SK-N-SH treated with all-trans-retinoic acid at 6 μM for 48 hours (cell line): ENCODE results near the gene ABCA3.

Experiments
- ATAC-seq: fragments of 200-7000 bp; cut with Tn5 transposase; 3 replicates; pipeline ENCODE4 v1.9.1; 2020; ENCODE audit warnings: mild to moderate bottlenecking, moderate library complexity
- ARNTL ChIP-seq: fragments of 450-650 bp; formaldehyde crosslinking; IDR thresholded peaks from 2 replicates; pipeline ENCODE4 v1.5.0; 2020; ENCODE audit warnings: low read depth, mild to moderate bottlenecking, moderate library complexity, borderline replicate concordance
- BACH2 ChIP-seq: fragments of 250-450 bp; sonication (Bioruptor Pico); IDR thresholded peaks from 2 replicates; pipeline ENCODE4 v1.9.0; 2021; ENCODE audit warnings: mild to moderate bottlenecking, borderline replicate concordance
- CSDC2 ChIP-seq: fragments of 250-450 bp; sonication (Bioruptor Pico); IDR thresholded peaks from 2 replicates; pipeline ENCODE4 v1.5.0; 2020; ENCODE audit warnings: mild to moderate bottlenecking, moderate library complexity
- ESRRG ChIP-seq: fragments of 250-450 bp; sonication (Bioruptor Pico); IDR thresholded peaks from 2 replicates; pipeline ENCODE4 v1.6.1; 2021; ENCODE audit warnings: mild to moderate bottlenecking
- GLIS3 ChIP-seq: fragments of 250-450 bp; sonication (Bioruptor Pico); IDR thresholded peaks from 2 replicates; pipeline ENCODE4 v1.5.0; 2020; ENCODE audit warnings: mild to moderate bottlenecking, moderate library complexity
- ISL1 ChIP-seq: fragments of 250-450 bp; sonication (Bioruptor Pico); IDR thresholded peaks from 2 replicates; pipeline ENCODE4 v2.1.2; 2022; ENCODE audit warnings: mild to moderate bottlenecking, moderate library complexity
- OSR1 ChIP-seq: fragments of 250-450 bp; sonication (Bioruptor Pico); IDR thresholded peaks from 2 replicates; pipeline ENCODE4 v1.8.0; 2022; ENCODE audit warnings: moderate library complexity, mild to moderate bottlenecking, inconsistent platforms
- PPARA ChIP-seq: fragments of 250-450 bp; sonication (Bioruptor Pico); IDR thresholded peaks from 2 replicates; pipeline ENCODE4 v1.5.0; 2020; ENCODE audit warnings: mild to moderate bottlenecking, borderline replicate concordance
- RARB ChIP-seq: fragments of 250-450 bp; sonication (Bioruptor Pico); IDR thresholded peaks from 2 replicates; pipeline ENCODE4 v1.8.0; 2021; ENCODE audit warnings: mild to moderate bottlenecking, moderate library complexity
- SNAI2 ChIP-seq: fragments of 250-450 bp; sonication (Bioruptor Pico); IDR thresholded peaks from 2 replicates; pipeline ENCODE4 v1.5.0; 2020; ENCODE audit warnings: mild to moderate bottlenecking, moderate library complexity
- TOX ChIP-seq: fragments of 250-450 bp; sonication (Bioruptor Pico); IDR thresholded peaks from 2 replicates; pipeline ENCODE4 v1.8.0; 2021; ENCODE audit warnings: mild to moderate bottlenecking, moderate library complexity, borderline replicate concordance
- ZFP3 ChIP-seq: fragments of 250-450 bp; sonication (Bioruptor Pico); IDR thresholded peaks from 2 replicates; pipeline ENCODE4 v1.5.0; 2020; ENCODE audit warnings: mild to moderate bottlenecking, moderate library complexity
- ZFP30 ChIP-seq: fragments of 450-650 bp; formaldehyde crosslinking; IDR thresholded peaks from 2 replicates; pipeline ENCODE4 v1.5.0; 2022; ENCODE audit warnings: mild to moderate bottlenecking, moderate library complexity
- ZNF565 ChIP-seq: fragments of 450-650 bp; formaldehyde crosslinking; conservative IDR thresholded peaks from 2 replicates; pipeline ENCODE4 v1.5.0; 2020; ENCODE audit warnings: low read depth, mild to moderate bottlenecking, moderate library complexity
- ZNF70 ChIP-seq: fragments of 450-650 bp; formaldehyde crosslinking; IDR thresholded peaks from 2 replicates; pipeline ENCODE4 v1.5.0; 2020; ENCODE audit warnings: mild to moderate bottlenecking, moderate library complexity
- ZNF8 ChIP-seq: fragments of 450-650 bp; formaldehyde crosslinking; IDR thresholded peaks from 2 replicates; pipeline ENCODE4 v1.5.0; 2020; ENCODE audit warnings: mild to moderate bottlenecking, moderate library complexity
- TF ChIP-seq, protein P1 (sequence below): fragments of 250-450 bp; sonication (Bioruptor Pico); IDR thresholded peaks from 2 replicates; pipeline ENCODE4 v1.5.1; 2020; ENCODE audit warnings: low read depth, mild to moderate bottlenecking, moderate library complexity
- TF ChIP-seq, protein P2 (sequence below): fragments of 250-450 bp; sonication (Bioruptor Pico); IDR thresholded peaks from 2 replicates; pipeline ENCODE4 v1.8.0; 2021; ENCODE audit warnings: low read depth, mild to moderate bottlenecking, moderate library complexity, borderline replicate concordance
- TF ChIP-seq, protein P3 (sequence below): fragments of 250-450 bp; sonication (Bioruptor Pico); IDR thresholded peaks from 2 replicates; pipeline ENCODE4 v1.8.0; 2020; ENCODE audit warnings: mild to moderate bottlenecking, moderate library complexity, borderline replicate concordance
- TF ChIP-seq, protein P4 (sequence below): fragments of 250-450 bp; sonication (Bioruptor Pico); IDR thresholded peaks from 2 replicates; pipeline ENCODE4 v1.5.1; 2021; ENCODE audit warnings: mild to moderate bottlenecking, moderate library complexity

Gene ABCA3

DNA sequence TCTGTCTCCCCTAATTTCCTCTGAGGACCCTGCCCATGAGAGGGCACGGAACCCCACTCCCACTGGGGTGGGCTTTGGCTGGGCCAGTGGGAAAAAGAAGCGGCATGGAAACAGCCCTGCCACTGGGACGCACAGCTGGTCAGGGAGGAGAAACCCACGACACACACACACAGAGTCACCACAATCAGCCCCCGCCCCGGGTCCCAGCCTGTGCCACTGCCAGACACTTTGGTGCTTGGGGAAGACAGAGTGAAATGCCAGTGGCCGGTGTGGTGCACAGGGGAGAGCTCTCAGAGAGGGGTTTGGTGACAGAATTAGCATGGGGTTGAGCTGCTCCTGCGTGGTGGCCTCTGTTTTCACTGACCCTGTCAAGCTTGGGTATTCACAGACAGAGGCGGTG is 41.9 kb downstream of the ABCA3 start:
- no peak for ATAC-seq
- TF ChIP-seq ZNF70 (no peak), ARNTL (CRISPR knock-in tag) (no peak), ISL1 (no peak), TOX (CRISPR knock-in tag) (no peak), ZFP30 (no peak), SNAI2 (CRISPR knock-in tag) (no peak), ESRRG (CRISPR knock-in tag) (no peak), RARB (CRISPR knock-in tag) (no peak), BACH2 (no peak), ZNF8 (CRISPR knock-in tag) (no peak)
- TF ChIP-seq, protein P1, sequence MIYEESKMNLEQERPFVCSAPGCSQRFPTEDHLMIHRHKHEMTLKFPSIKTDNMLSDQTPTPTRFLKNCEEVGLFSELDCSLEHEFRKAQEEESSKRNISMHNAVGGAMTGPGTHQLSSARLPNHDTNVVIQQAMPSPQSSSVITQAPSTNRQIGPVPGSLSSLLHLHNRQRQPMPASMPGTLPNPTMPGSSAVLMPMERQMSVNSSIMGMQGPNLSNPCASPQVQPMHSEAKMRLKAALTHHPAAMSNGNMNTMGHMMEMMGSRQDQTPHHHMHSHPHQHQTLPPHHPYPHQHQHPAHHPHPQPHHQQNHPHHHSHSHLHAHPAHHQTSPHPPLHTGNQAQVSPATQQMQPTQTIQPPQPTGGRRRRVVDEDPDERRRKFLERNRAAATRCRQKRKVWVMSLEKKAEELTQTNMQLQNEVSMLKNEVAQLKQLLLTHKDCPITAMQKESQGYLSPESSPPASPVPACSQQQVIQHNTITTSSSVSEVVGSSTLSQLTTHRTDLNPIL (CRISPR knock-in tag), result no peak
- TF ChIP-seq, protein P2, sequence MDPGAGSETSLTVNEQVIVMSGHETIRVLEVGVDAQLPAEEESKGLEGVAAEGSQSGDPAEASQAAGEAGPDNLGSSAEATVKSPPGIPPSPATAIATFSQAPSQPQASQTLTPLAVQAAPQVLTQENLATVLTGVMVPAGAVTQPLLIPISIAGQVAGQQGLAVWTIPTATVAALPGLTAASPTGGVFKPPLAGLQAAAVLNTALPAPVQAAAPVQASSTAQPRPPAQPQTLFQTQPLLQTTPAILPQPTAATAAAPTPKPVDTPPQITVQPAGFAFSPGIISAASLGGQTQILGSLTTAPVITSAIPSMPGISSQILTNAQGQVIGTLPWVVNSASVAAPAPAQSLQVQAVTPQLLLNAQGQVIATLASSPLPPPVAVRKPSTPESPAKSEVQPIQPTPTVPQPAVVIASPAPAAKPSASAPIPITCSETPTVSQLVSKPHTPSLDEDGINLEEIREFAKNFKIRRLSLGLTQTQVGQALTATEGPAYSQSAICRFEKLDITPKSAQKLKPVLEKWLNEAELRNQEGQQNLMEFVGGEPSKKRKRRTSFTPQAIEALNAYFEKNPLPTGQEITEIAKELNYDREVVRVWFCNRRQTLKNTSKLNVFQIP, result no peak
- TF ChIP-seq, protein P3, sequence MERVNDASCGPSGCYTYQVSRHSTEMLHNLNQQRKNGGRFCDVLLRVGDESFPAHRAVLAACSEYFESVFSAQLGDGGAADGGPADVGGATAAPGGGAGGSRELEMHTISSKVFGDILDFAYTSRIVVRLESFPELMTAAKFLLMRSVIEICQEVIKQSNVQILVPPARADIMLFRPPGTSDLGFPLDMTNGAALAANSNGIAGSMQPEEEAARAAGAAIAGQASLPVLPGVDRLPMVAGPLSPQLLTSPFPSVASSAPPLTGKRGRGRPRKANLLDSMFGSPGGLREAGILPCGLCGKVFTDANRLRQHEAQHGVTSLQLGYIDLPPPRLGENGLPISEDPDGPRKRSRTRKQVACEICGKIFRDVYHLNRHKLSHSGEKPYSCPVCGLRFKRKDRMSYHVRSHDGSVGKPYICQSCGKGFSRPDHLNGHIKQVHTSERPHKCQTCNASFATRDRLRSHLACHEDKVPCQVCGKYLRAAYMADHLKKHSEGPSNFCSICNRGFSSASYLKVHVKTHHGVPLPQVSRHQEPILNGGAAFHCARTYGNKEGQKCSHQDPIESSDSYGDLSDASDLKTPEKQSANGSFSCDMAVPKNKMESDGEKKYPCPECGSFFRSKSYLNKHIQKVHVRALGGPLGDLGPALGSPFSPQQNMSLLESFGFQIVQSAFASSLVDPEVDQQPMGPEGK (CRISPR knock-in tag), result no peak
- TF ChIP-seq, all 23 proteins: peak for 0

DNA sequence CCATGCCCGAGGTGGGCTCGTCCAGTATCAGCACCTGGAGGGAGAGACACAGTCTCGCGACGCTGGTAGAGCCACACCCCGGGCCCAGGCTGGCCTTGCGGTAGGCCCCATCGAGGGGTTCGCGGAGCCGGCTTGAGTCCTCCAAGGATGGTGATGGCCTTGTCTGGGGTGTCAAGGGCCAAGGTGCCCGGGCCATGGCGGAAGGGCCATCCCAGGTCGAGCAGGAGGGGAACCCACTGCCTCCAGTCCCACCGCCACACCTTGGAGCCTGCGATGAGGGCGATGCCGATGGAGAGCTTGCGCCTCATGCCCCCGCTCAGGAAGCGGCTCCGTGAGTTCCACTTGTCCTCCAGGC is 43.0 kb downstream of the ABCA3 start:
- TF ChIP-seq, protein P2, result no peak
- no peak for TF ChIP-seq ZFP30

DNA sequence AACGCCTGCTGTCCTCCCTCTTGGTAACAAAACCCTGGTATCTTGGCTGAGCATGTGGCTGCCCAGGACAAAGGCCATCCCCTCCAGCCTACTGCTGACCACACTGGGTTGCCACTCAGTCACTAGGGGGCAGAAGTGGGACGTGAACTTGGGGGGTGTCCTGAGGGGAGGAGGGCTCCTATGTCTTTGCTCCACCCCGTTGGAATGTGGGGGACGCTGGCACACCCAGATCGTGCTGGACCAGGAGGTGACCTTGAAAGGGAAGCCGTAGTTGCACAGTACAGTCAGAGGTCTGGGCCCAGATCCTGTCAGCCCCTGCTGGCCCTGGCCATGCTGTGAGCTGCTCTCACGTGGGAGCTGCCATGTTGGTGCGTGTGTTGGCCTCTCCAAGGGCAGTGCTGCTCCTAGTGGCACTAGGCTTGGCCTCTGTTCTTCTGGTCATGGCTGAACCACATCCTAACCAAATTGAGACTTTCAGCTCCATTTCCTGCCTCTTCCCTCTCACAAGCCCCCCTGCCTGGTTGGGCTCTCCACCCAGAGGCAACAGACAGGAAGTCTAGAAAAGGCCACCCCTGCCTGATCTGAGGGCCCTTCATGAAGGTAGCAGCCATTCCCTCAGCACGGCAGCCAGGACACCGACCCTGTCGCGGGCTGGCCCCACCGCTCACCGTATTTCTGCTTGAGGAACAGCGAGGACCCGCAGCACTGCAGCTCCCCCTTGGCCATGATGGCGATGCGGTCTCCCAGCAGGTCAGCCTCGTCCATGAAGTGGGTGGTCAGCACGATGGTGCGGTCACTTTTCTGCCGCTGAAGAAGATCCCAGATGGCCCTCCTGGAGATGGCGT is 43.6 kb downstream of the ABCA3 start:
- peak; percentile 88 for ATAC-seq
- TF ChIP-seq ZFP30, result no peak
- TF ChIP-seq ZFP3 (CRISPR knock-in tag), result no peak
- no peak for TF ChIP-seq OSR1 (CRISPR knock-in tag)

More for the DNA sequence above, 43.0 kb downstream of the ABCA3 start:
- no peak for ATAC-seq

DNA sequence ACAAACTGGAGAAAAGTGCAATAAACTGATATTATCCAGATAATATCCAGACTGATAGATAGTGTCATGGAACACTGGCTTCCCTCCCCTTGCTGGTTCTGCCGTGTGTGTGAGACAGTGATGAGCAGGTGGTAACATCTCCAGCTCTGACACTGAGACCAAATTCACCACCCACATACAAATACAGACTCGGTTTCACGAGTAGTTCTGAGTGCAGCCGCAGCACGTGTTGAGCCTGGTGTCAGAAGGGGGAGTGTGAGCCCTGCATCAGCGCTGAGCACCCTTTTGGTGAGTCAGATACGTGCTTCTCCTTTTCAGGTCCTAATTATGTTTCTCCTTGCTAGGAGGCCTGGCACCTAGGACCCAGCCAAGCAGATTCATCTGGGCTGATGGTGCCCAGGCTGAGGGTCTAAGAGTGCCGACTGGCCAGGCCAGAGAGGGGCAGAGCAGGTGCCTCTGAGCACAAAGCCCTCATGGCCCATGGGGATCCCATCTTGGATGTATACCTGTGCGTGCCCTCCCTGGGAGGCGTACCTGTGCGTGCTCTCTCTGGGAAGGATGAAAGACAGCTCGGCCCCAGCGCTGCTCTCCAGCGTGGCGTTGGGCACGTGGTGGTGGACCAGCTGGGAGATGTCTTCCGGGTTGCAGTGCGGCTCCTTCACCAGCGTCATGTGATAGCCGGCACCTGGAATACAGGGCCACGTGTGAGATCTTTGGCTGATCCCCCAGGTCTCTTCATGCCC is 45.3 kb downstream of the ABCA3 start:
- TF ChIP-seq, protein P3 (CRISPR knock-in tag), result no peak
- TF ChIP-seq, protein P2, result no peak
- TF ChIP-seq SNAI2 (CRISPR knock-in tag) (no peak), ZNF70 (no peak), CSDC2 (CRISPR knock-in tag) (no peak), ZNF565 (CRISPR knock-in tag) (no peak), ARNTL (CRISPR knock-in tag) (no peak), ZFP30 (no peak), OSR1 (CRISPR knock-in tag) (no peak), PPARA (no peak), GLIS3 (no peak), RARB (CRISPR knock-in tag) (no peak)
- TF ChIP-seq, protein P4, sequence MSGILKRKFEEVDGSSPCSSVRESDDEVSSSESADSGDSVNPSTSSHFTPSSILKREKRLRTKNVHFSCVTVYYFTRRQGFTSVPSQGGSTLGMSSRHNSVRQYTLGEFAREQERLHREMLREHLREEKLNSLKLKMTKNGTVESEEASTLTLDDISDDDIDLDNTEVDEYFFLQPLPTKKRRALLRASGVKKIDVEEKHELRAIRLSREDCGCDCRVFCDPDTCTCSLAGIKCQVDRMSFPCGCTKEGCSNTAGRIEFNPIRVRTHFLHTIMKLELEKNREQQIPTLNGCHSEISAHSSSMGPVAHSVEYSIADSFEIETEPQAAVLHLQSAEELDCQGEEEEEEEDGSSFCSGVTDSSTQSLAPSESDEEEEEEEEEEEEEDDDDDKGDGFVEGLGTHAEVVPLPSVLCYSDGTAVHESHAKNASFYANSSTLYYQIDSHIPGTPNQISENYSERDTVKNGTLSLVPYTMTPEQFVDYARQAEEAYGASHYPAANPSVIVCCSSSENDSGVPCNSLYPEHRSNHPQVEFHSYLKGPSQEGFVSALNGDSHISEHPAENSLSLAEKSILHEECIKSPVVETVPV (CRISPR knock-in tag), result no peak
- ATAC-seq, result no peak
